Loucy (cell line): ENCODE measurements around the gene PLCH1.
A peak's percentile ranks its signal among the peaks of the same experiment; 100 is the strongest.

ENCODE experiments used
- H2AFZ ChIP-seq: fragments of 200-600 bp; sonication (generic); 2 replicates; pipeline ENCODE4 v1.6.0; 2016; ENCODE audit warnings: antibody characterized with exemption, mild to moderate bottlenecking, low read length, moderate library complexity
- H3F3A ChIP-seq: fragments of 200-600 bp; 2 replicates; pipeline ENCODE4 v1.6.0; 2016; ENCODE audit warnings: antibody characterized with exemption, low read depth, mild to moderate bottlenecking
- H3K27me3 ChIP-seq: fragments of 200-600 bp; sonication (generic); 2 replicates; pipeline ENCODE4 v1.6.1; 2014; ENCODE audit warnings: low read length, mild to moderate bottlenecking; ENCODE audit not compliant: insufficient read depth, poor library complexity, severe bottlenecking
- H3K36me3 ChIP-seq: fragments of 200-600 bp; sonication (generic); 2 replicates; pipeline ENCODE4 v1.6.1; 2016; ENCODE audit warnings: low read length; ENCODE audit not compliant: insufficient read depth
- H3K4me1 ChIP-seq: fragments of 200-600 bp; sonication (generic); 2 replicates; pipeline ENCODE4 v1.5.1; 2014; ENCODE audit warnings: low read length, mild to moderate bottlenecking; ENCODE audit not compliant: insufficient read depth, poor library complexity, severe bottlenecking
- H3K4me2 ChIP-seq: fragments of 200-600 bp; sonication (generic); 2 replicates; pipeline ENCODE4 v1.6.0; 2014; ENCODE audit warnings: antibody characterized with exemption, low read length, low read depth, mild to moderate bottlenecking; ENCODE audit not compliant: poor library complexity, severe bottlenecking
- H3K4me3 ChIP-seq: fragments of 200-600 bp; sonication (generic); 2 replicates; pipeline ENCODE4 v1.5.1; 2014; ENCODE audit warnings: low read length, mild to moderate bottlenecking, mixed read lengths; ENCODE audit not compliant: poor library complexity, severe bottlenecking
- H3K79me2 ChIP-seq: fragments of 200-600 bp; sonication (generic); 2 replicates; pipeline ENCODE4 v1.6.1; 2014; ENCODE audit warnings: low read length; ENCODE audit not compliant: insufficient read depth
- H3K9ac ChIP-seq: fragments of 200-600 bp; sonication (generic); 2 replicates; pipeline ENCODE4 v1.6.0; 2014; ENCODE audit warnings: mild to moderate bottlenecking, low read depth, low read length, moderate library complexity; ENCODE audit not compliant: poor library complexity, severe bottlenecking
- H3K9me2 ChIP-seq: fragments of 200-600 bp; sonication (generic); replicated peaks from 2 replicates; pipeline ENCODE4 v1.6.1; 2016; ENCODE audit warnings: low read depth, low read length, mixed read lengths
- H3K9me3 ChIP-seq: fragments of 200-600 bp; sonication (generic); 2 replicates; pipeline ENCODE4 v1.6.1; 2014; ENCODE audit warnings: mild to moderate bottlenecking, antibody characterized with exemption, low read length, low read depth; ENCODE audit not compliant: insufficient read depth
- H4K20me1 ChIP-seq: fragments of 200-600 bp; sonication (generic); 2 replicates; pipeline ENCODE4 v1.6.0; 2014; ENCODE audit warnings: antibody characterized with exemption, low read length, mild to moderate bottlenecking; ENCODE audit not compliant: insufficient read depth, poor library complexity, severe bottlenecking
- EZH2phosphoT487 ChIP-seq: fragments of 200-600 bp; IDR thresholded peaks from 2 replicates; pipeline ENCODE4 v1.6.1; 2018; ENCODE audit warnings: antibody characterized with exemption, mild to moderate bottlenecking, moderate library complexity, borderline replicate concordance
- TF ChIP-seq, protein P1 (sequence below): fragments of 200-600 bp; sonication (generic); conservative IDR thresholded peaks from 2 replicates; pipeline ENCODE4 v1.5.1; 2014; ENCODE audit warnings: mild to moderate bottlenecking, antibody characterized with exemption, low read length

PLCH1 gene

DNA sequence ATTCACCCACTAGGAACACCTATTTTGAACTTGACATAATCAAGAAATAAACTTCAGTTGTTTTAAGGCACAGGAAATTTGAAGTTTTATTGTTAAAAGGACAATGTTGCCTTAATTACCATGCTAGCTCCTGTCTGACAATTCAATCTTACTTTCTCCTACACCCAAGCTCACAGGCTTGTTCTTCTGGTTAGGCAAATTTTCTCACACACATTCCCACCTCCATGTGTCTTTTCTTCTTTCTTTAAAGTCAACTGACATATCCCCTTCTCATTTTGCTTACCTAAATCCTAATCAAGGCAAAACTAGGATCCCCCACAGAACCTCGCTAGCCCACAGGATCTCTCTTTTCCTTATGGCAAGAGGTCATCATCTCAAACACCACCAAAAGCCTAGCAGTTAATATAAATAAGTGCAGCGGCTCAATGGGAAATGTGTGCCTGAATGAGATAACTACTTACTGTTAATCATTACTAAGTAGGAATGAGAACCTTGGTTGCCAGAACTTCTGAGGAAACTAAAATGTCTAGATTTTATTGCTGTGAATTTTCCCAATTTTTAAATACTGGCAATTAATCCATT, 189.3 kb downstream of the PLCH1 start:
- peak overlapping the region; percentile 59 for H3K9ac ChIP-seq
- peaks cover 88% of the 10 kb centered on the region for H3K4me1 ChIP-seq
- TF ChIP-seq EZH2phosphoT487: no peak
- TF ChIP-seq, protein P1, sequence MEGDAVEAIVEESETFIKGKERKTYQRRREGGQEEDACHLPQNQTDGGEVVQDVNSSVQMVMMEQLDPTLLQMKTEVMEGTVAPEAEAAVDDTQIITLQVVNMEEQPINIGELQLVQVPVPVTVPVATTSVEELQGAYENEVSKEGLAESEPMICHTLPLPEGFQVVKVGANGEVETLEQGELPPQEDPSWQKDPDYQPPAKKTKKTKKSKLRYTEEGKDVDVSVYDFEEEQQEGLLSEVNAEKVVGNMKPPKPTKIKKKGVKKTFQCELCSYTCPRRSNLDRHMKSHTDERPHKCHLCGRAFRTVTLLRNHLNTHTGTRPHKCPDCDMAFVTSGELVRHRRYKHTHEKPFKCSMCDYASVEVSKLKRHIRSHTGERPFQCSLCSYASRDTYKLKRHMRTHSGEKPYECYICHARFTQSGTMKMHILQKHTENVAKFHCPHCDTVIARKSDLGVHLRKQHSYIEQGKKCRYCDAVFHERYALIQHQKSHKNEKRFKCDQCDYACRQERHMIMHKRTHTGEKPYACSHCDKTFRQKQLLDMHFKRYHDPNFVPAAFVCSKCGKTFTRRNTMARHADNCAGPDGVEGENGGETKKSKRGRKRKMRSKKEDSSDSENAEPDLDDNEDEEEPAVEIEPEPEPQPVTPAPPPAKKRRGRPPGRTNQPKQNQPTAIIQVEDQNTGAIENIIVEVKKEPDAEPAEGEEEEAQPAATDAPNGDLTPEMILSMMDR: no peak
- peaks cover 25% of the 10 kb centered on the region; the same call in 1 of the 2 replicates for H3K79me2 ChIP-seq
- H3K9me3 ChIP-seq: no peaks in the 10 kb centered on the region
- H2AFZ ChIP-seq: no peak overlapping the region
- peak overlapping the region; percentile 41 for H3K4me3 ChIP-seq
- H3K36me3 ChIP-seq: no peaks in the 10 kb centered on the region
- peak overlapping the region; percentile 84 for H3K4me2 ChIP-seq
- H3F3A ChIP-seq: peaks cover 14% of the 10 kb centered on the region
- no peaks in the 10 kb centered on the region for H4K20me1 ChIP-seq
- no peaks in the 10 kb centered on the region for H3K9me2 ChIP-seq
- H3K27me3 ChIP-seq: no peaks in the 10 kb centered on the region

DNA sequence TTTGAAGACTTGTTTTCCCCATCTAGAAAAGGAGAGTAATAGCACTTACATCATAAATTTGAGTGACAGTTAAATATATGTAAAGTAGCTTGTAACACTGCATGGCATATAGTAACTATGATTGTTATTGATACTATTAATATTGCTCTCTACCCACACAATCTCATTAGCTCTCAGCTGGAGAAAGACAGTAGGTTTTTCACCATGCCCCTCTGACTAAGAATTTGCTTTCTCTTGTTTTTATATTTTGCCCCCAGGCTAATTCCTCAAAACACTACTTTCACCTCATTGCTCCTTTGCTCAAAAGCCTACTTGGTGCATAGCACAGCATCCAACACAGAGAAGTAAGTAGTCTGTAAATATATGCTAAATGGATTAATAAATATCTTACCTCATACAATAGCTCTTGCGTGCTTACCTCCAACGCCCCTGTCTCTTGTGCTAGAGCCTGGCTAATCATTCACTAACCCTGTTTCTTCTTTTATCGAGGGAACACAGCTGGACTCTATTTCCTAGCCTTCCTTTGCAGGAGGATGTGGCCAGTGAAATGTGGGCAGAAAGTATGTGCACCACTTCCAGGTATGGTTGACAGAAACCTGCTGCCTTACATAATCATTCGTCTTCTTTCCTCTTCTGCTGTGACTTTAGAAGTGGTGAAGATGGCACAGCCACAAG, 190.0 kb downstream of the PLCH1 start:
- Histone ChIP-seq H4K20me1 (no peaks in the 10 kb centered on the region), H3K4me3 (peak overlapping the region; percentile 70), H3K9me3 (no peaks in the 10 kb centered on the region), H3K9ac (peak overlapping the region; percentile 79), H3K27me3 (no peaks in the 10 kb centered on the region), H3K9me2 (no peaks in the 10 kb centered on the region), H2AFZ (no peak overlapping the region), H3F3A (peaks cover 14% of the 10 kb centered on the region), H3K79me2 (peaks cover 25% of the 10 kb centered on the region; the same call in 1 of the 2 replicates), H3K4me2 (peak overlapping the region; percentile 84), H3K4me1 (peaks cover 92% of the 10 kb centered on the region), H3K36me3 (no peaks in the 10 kb centered on the region)
- no peak for TF ChIP-seq EZH2phosphoT487
- TF ChIP-seq, protein P1: no peak

DNA sequence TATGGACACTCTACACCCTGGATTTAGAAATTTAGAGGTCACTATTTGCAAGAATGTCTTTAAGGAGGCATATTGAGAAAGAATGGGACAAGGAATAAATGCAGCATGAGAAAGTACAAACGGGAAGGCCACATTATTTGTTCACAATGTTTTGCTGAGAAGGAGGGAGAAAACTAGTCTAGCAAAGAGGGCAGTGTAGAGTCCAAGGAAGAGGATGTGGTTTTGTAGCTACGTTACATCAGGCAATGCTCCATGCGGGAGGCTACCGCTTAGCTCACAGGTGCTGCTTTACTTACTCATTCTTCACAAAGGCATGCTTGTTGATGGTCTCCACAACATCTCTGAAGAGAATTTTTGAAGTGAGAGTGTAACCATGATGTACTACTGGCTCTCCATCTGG, 191.1 kb downstream of the PLCH1 start:
- Histone ChIP-seq H3K4me2 (peak overlapping the region; percentile 84), H3K27me3 (no peaks in the 10 kb centered on the region), H3K9ac (peak overlapping the region; percentile 79), H3K9me2 (no peaks in the 10 kb centered on the region), H3K4me3 (peak overlapping the region; percentile 70), H4K20me1 (no peaks in the 10 kb centered on the region), H2AFZ (no peak overlapping the region), H3K36me3 (no peaks in the 10 kb centered on the region), H3K4me1 (peaks cover 95% of the 10 kb centered on the region), H3K79me2 (peaks cover 25% of the 10 kb centered on the region; the same call in 1 of the 2 replicates), H3F3A (peaks cover 14% of the 10 kb centered on the region), H3K9me3 (no peaks in the 10 kb centered on the region)
- TF ChIP-seq, protein P1: peak; percentile 33
- no peak for TF ChIP-seq EZH2phosphoT487
